NT2/D1 (cell line): ENCODE data around the gene ZBTB16.

ENCODE experiments used
- SUZ12 ChIP-seq: IDR thresholded peaks from 2 replicates; pipeline ENCODE4 v1.6.1; 2011; ENCODE audit not compliant: insufficient read length, insufficient read depth; ENCODE audit errors: extremely low read depth
- YY1 ChIP-seq: IDR thresholded peaks from 2 replicates; pipeline ENCODE4 v1.6.1; 2011; ENCODE audit not compliant: insufficient read length, insufficient read depth
- ZNF274 ChIP-seq: IDR thresholded peaks from 2 replicates; pipeline ENCODE4 v1.6.1; 2011; ENCODE audit warnings: mild to moderate bottlenecking, low read depth, low read length

GRCh38 chr11:114073828-114074381 is 14.4 kb downstream of the ZBTB16 start:
- TF ChIP-seq SUZ12 (no peak), YY1 (no peak), ZNF274 (no peak)
